H1 (cell line): ENCODE measurements around the gene SLC35E1.

Source experiments
- CREB1 ChIP-seq: IDR thresholded peaks from 2 replicates; pipeline ENCODE4 v1.6.1; 2012; ENCODE audit warnings: inconsistent platforms
- USF2 ChIP-seq: IDR thresholded peaks from 2 replicates; pipeline ENCODE4 v1.6.1; 2011; ENCODE audit warnings: low read length, improper control_type of control experiment

GRCh38 chr19:16605115-16605514 is 32.9 kb upstream of the SLC35E1 start:
- TF ChIP-seq USF2 = no peak
- no peak for TF ChIP-seq CREB1
